Mesenteric fat pad (tissue), 1 donor: ENCODE data around the gene CD46. TPM values are rescaled to one million over a fixed set of nuclear protein-coding genes. Genes with fewer than 3 reads are reported as not detected.
"Not testable (repeated sequence)": the region's sequence is repeated elsewhere in the genome, so short reads cannot be mapped to it uniquely, and the experiment has no call there.

Experiments used
- DNase-seq: peaks from one replicate; pipeline ENCODE4 v3.0.0-alpha.2; 2020; ENCODE audit warnings: low spot score
- total RNA-seq: library from RNA; stranded (reverse); fragmentation: NEBNext Ultra II Directional; extraction: Animal tissue kit (Norgen Biotek cat#: 25700); gene quantifications from one replicate; pipeline ENCODE4 v1.2.1, GENCODE V29; 2021
- donor health status: DM: yes; HTN: yes; CAD: no.

CD46 gene
- total RNA-seq, 1 donor from 2014 or later: 242 TPM

GRCh38 chr1:207750631-207751305 is 1.1 kb upstream of the CD46 start:
- DNase-seq: no peak

GRCh38 chr1:207751463-207751789 is 428 bp upstream of the CD46 start:
- DNase-seq: not testable (repeated sequence)

- no peak for DNase-seq
These were observed 673 bp downstream of the CD46 start for GRCh38 chr1:207752456-207752998.

DNA sequence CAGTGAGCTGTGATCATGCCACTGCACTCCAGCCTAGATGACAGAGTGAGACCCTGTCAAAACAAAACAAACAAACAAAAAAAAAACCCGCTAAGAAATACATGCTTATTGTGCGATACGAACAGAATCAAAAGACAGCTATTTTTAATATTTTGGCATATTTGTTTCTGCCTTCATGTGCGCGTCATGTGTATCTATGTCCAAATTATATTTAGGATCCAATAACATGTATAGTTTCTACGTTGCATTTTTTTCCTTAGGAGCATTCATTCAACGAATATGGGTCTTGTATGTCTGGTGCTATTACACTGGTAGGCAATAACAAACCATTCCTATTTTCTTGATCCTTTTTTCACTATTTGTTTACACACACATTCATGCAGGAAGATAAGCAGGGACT is 1.8 kb downstream of the CD46 start:
- DNase-seq: no peak

- no peak for DNase-seq
These were observed 2.2 kb downstream of the CD46 start for GRCh38 chr1:207754011-207754410.

GRCh38 chr1:207754974-207755700 is 3.3 kb downstream of the CD46 start:
- DNase-seq: no peak

- DNase-seq: no peak
These were observed 4.2 kb downstream of the CD46 start for GRCh38 chr1:207755846-207756693.

DNA sequence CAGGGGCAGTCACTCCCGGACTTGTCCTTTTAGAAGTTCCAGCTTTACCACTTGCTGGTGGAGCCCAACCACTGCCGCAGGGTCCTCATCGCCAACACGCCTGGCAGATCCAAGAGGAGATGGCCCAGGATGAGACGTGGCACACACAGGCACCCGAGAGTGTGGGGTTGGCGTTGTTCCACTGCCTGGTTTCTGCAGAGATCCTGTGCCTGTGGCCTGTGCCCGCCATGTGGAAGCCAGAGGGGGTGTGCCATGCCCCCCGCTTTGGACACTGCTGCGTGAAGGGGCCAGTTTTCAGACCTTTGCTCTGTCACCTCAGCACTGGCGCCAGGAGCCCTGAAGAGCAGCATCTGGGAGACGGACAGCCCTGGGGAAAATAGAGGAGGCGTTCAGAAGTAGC is 10.8 kb downstream of the CD46 start:
- no peak for DNase-seq

- no peak for DNase-seq
These were observed 11.2 kb downstream of the CD46 start for GRCh38 chr1:207763091-207763490.

DNA sequence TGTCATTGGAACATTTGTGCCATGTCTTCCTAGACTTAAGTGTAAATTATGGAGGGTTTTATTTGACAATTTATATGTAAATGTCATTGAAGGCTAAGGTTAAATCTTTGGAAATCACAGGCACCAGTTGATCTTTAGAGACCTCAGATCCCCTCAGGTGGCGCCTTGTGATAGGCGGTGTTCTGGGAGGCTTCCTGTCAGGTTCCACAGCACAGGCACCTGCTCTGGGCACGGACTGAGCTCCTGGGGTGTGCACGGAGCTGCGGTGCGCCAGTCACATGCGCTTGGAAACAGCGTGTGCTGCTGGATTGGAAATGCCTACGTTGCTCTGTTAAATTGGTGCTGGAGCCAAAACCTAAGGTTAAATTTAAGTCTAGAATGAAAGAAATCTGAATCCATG is 12.1 kb downstream of the CD46 start:
- no peak for DNase-seq

GRCh38 chr1:207766569-207766968 is 14.7 kb downstream of the CD46 start:
- DNase-seq: no peak

- not testable (repeated sequence) for DNase-seq
These were observed 18.7 kb downstream of the CD46 start for GRCh38 chr1:207770514-207770913.

DNA sequence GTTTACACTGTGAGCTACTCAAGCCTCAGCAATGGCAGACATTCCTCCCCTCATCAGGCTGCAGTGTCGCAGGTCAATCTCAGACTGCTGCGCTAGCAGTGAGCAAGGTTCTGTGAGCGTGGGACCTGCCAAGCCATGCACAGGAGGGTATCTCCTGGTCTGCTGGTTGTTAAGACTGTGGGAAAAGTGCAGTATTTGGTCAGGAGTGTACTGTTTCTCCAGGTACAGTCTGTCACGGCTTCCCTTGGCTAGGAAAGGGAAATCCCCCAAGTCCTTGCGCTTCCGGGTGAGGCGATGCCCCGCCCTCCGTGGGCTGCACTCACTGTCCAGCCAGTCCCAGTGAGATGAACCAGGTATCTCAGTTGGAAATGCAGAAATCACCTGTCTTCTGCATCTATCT is 24.2 kb downstream of the CD46 start:
- DNase-seq: not testable (repeated sequence)

- DNase-seq: not testable (repeated sequence)
These were observed 25.6 kb downstream of the CD46 start for GRCh38 chr1:207777412-207777811.

- DNase-seq: no peak
These were observed 27.2 kb downstream of the CD46 start for GRCh38 chr1:207779008-207779407.

DNA sequence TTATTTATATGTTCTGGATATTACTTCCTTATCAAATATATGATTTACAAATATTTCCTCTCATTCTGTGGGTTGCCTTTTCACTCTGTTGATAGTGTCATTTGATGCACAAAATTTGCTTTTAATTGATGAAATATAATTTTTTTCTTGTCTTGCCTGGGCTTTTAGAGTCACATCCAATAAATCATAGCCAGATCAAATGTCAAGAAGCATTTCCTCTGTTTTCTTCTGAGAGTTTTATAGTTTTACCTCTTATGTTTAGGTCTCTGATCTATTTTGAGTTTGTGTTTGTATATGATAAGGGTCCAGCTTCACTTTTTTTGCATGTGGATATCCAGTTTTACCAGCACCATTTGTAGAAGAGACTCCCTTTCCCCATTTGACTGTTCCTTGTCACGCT is 29.5 kb downstream of the CD46 start:
- DNase-seq: no peak

GRCh38 chr1:207787776-207788175 is 35.9 kb downstream of the CD46 start:
- DNase-seq: no peak

DNA sequence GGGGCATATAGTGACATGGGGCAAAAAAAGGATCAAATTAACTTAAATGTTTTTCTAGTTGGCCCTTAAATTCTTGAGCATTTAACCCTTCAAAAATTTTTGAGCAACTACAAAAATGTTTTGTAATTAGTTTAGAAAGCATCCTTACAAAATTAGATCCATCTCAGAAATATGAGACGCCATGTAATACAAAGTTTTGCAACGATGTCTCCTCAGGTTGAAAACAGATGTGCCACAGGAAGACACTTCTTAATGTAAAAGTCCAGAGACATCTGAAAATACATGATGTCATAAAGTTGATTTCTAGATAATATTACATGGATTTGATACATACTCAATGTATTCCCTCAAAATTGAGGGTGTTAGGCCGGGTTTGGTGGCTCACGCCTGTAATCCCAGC is 37.5 kb downstream of the CD46 start:
- no peak for DNase-seq

GRCh38 chr1:207789792-207790787 is 38.2 kb downstream of the CD46 start:
- no peak for DNase-seq

GRCh38 chr1:207791290-207791689 is 39.4 kb downstream of the CD46 start:
- no peak for DNase-seq

GRCh38 chr1:207793327-207793726 is 41.5 kb downstream of the CD46 start:
- DNase-seq: no peak
